Choroid plexus epithelial cell (primary cell): ENCODE data around the gene SH3BGRL.
A peak's percentile ranks its signal among the peaks of the same experiment; 100 is the strongest.

Experiments used
- DNase-seq: peaks from one replicate; pipeline ENCODE4 v3.0.0-alpha.2; 2010; ENCODE audit warnings: low read depth
- H3K4me3 ChIP-seq: 2 replicates; pipeline ENCODE4 v1.5.1; 2011; ENCODE audit warnings: low read depth, mild to moderate bottlenecking, control low read depth, low read length, moderate library complexity
- CTCF ChIP-seq: conservative IDR thresholded peaks from 2 replicates; pipeline ENCODE4 v1.5.1; 2011; ENCODE audit warnings: low read depth, mild to moderate bottlenecking, control low read depth, inconsistent platforms, low read length, moderate library complexity

The SH3BGRL gene

GRCh38 chrX:81202943-81203342 is 1.0 kb downstream of the SH3BGRL start:
- no peak for TF ChIP-seq CTCF
- DNase-seq = peak; percentile 7
- peak overlapping the region; percentile 74 for H3K4me3 ChIP-seq

- no peak for DNase-seq
- no peak overlapping the region for H3K4me3 ChIP-seq
- no peak for TF ChIP-seq CTCF
Observed at GRCh38 chrX:81205551-81205950, 3.6 kb downstream of the SH3BGRL start.

- DNase-seq = no peak
- H3K4me3 ChIP-seq = no peak overlapping the region
- no peak for TF ChIP-seq CTCF
Observed at GRCh38 chrX:81206476-81206875, 4.6 kb downstream of the SH3BGRL start.

GRCh38 chrX:81208916-81209315 is 7.0 kb downstream of the SH3BGRL start:
- H3K4me3 ChIP-seq = no peak overlapping the region
- no peak for TF ChIP-seq CTCF
- DNase-seq = no peak

- DNase-seq = no peak
- TF ChIP-seq CTCF = no peak
- no peak overlapping the region for H3K4me3 ChIP-seq
Observed at GRCh38 chrX:81215685-81216084, 13.8 kb downstream of the SH3BGRL start.

- DNase-seq = no peak
- no peak for TF ChIP-seq CTCF
- no peak overlapping the region for H3K4me3 ChIP-seq
Observed at GRCh38 chrX:81229229-81229628, 27.3 kb downstream of the SH3BGRL start.

GRCh38 chrX:81229901-81230300 is 28.0 kb downstream of the SH3BGRL start:
- DNase-seq = no peak
- no peak overlapping the region for H3K4me3 ChIP-seq
- no peak for TF ChIP-seq CTCF
